ENCODE measurements around the gene PRR16.

Gene PRR16

DNA sequence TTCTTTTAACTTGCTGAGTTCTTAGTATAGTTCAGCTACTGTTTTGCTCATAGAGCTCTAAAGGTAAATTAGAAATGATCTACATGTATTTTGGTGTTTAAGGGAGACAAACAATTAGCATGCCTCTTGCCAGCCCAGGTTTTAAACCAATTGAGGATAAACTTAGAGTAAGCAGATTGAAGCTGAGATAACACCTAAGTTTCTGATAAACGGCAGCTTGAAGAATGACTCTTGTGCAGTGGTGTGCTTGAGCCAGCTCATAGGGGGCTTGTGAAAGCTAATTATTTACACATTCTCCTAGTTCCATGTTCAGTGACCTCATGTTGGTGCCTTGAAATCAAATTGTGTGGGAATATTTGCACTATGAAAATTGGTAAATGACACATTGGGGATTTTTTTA, 193.0 kb downstream of the PRR16 start:
- in situ Hi-C loops (cut with MboI; ENCODE audit: low pct_unique_long_range_greater_than_20kb, low sequenced_read_pairs, unreplicated experiment), result no loop called here
- no peak for DNase-seq (ENCODE audit: low spot score)
- TF ChIP-seq, protein P1, sequence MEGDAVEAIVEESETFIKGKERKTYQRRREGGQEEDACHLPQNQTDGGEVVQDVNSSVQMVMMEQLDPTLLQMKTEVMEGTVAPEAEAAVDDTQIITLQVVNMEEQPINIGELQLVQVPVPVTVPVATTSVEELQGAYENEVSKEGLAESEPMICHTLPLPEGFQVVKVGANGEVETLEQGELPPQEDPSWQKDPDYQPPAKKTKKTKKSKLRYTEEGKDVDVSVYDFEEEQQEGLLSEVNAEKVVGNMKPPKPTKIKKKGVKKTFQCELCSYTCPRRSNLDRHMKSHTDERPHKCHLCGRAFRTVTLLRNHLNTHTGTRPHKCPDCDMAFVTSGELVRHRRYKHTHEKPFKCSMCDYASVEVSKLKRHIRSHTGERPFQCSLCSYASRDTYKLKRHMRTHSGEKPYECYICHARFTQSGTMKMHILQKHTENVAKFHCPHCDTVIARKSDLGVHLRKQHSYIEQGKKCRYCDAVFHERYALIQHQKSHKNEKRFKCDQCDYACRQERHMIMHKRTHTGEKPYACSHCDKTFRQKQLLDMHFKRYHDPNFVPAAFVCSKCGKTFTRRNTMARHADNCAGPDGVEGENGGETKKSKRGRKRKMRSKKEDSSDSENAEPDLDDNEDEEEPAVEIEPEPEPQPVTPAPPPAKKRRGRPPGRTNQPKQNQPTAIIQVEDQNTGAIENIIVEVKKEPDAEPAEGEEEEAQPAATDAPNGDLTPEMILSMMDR (IDR thresholded peaks at IDR 0.05; ENCODE audit: extremely low read depth, insufficient read depth, missing control alignments), result no peak

DNA sequence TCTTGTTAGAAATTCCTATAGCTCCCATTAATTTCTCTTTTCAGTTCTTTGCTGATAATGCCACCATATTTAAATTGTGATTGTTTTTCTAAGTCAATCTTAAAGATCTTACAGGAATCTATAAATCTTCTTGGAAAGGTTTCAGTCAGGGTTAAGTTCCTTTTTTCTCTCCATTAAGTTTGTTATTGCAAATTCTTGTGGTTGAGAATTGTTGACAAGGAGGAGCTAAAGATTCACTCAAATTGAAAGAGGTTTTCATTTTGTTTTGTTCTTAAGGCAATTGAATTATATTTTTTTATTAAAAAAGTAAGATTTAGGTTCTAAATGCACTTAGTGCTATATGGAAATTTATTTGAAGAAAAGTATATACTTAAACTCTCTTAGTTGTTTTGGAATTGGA, 213.4 kb downstream of the PRR16 start:
- TF ChIP-seq, protein P1 (IDR thresholded peaks at IDR 0.05; ENCODE audit: extremely low read depth, insufficient read depth, missing control alignments), result no peak
- DNase-seq (ENCODE audit: low spot score), result no peak
- in situ Hi-C loops (cut with MboI; ENCODE audit: low pct_unique_long_range_greater_than_20kb, low sequenced_read_pairs, unreplicated experiment), result no loop called here

DNA sequence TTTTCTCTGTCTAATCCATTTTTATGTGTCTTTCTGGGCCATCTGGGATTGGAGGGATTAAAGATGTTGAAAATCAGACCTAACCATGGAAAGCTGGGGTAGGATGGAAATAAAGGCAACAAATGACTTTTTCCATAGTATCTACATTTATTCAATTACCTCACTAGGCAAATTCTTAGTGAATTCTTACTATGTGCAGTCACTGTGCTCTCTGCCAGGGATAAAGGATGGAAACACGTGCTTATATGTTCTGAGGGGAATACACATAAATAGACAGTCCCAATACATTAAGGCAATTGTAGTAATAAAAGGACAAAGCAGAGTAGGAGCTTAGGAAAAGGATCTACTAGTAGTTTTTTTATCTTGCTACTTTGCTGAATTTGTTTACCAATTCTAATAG, 214.2 kb downstream of the PRR16 start:
- DNase-seq (ENCODE audit: low spot score), result no peak
- in situ Hi-C loops (cut with MboI; ENCODE audit: low pct_unique_long_range_greater_than_20kb, low sequenced_read_pairs, unreplicated experiment), result no loop called here
- TF ChIP-seq, protein P1 (IDR thresholded peaks at IDR 0.05; ENCODE audit: extremely low read depth, insufficient read depth, missing control alignments), result no peak

DNA sequence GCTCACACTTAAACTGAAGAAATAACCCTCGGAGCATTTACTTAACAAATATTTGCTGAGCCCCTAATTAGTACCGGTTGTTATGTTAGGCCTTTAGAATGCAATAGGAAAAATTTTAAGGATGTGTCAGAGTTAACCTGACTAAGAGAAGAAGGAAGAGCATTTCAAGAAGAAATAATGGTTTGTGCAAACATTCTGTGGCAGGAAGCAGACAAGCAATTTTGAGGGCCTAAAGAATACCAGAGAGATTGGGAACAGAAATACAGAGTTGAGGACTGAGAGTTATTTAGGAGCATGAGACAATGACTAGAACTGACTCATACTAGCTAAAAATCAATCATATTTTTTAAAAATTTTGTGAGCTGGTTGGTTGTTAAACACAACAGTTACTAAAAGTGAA, 218.8 kb downstream of the PRR16 start:
- TF ChIP-seq, protein P1 (IDR thresholded peaks at IDR 0.05; ENCODE audit: extremely low read depth, insufficient read depth, missing control alignments), result no peak
- no peak for DNase-seq (ENCODE audit: low spot score)
- in situ Hi-C loops (cut with MboI; ENCODE audit: low pct_unique_long_range_greater_than_20kb, low sequenced_read_pairs, unreplicated experiment), result no loop called here

DNA sequence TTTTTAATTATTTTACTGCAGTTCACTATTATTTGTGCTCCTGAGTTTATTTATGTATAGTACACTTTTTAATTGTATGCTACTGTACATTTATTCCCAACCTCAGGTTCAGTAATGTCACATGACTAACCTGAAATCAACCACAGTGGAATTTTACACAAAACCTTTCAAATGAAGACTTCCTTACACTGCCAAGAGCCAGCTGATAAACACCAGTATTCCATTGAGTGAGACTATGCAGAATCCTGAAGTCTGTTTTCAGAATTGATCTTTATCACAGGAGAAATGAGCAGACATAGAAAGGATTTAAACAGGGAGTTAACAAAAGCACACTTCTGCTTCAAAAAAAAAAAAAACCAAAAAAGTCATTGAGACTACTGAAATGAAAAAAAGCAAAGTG, 219.5 kb downstream of the PRR16 start:
- in situ Hi-C loops (cut with MboI; ENCODE audit: low pct_unique_long_range_greater_than_20kb, low sequenced_read_pairs, unreplicated experiment), result no loop called here
- TF ChIP-seq, protein P1 (IDR thresholded peaks at IDR 0.05; ENCODE audit: extremely low read depth, insufficient read depth, missing control alignments), result no peak
- no peak for DNase-seq (ENCODE audit: low spot score)

DNA sequence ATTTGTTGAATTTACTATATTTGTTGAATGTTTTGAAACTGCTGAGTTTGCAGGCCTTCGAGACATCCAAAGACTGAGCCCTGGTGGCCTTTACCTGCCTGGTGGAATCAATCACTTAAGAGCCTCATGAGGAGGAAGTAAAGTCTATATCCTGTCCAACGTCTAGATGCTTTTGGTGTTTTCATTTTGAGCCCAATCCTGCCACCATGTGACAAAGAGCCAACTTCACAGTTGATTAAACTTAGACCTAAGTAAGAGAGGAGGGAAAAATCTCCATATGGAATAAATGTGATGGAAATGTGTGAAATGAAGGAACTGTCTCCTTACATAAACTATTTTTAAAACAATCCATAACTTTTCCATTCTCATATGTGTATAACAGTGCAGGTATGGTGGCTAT, 220.1 kb downstream of the PRR16 start:
- TF ChIP-seq, protein P1 (IDR thresholded peaks at IDR 0.05; ENCODE audit: extremely low read depth, insufficient read depth, missing control alignments), result no peak
- in situ Hi-C loops (cut with MboI; ENCODE audit: low pct_unique_long_range_greater_than_20kb, low sequenced_read_pairs, unreplicated experiment), result no loop called here
- DNase-seq (ENCODE audit: low spot score), result no peak
